HepG2 (cell line): ENCODE data around the gene HYOU1. TPM values are rescaled to one million over a fixed set of nuclear protein-coding genes. Genes with fewer than 3 reads are reported as not detected.

Experiments
- BCL6 ChIP-seq: IDR thresholded peaks from 2 replicates; pipeline ENCODE4 v1.6.1; 2016; ENCODE audit warnings: missing genetic modification reagents, missing compliant biosample characterization
- CTCF ChIP-seq: sonication (generic); formaldehyde crosslinking; IDR thresholded peaks from 2 replicates; pipeline ENCODE4 v1.5.0; 2020; ENCODE audit warnings: mild to moderate bottlenecking, missing genetic modification reagents, moderate library complexity
- GMEB1 ChIP-seq: sonication (generic); formaldehyde crosslinking; IDR thresholded peaks from 2 replicates; pipeline ENCODE4 v1.5.1; 2020; ENCODE audit warnings: missing genetic modification reagents, mild to moderate bottlenecking, borderline replicate concordance
- HOXA5 ChIP-seq: sonication (generic); formaldehyde crosslinking; IDR thresholded peaks from 2 replicates; pipeline ENCODE4 v1.4.0; 2020; ENCODE audit warnings: missing genetic modification reagents
- MEIS1 ChIP-seq: sonication (generic); formaldehyde crosslinking; IDR thresholded peaks from 2 replicates; pipeline ENCODE4 v1.9.0; 2021; ENCODE audit warnings: mild to moderate bottlenecking, missing genetic modification reagents, moderate library complexity, borderline replicate concordance
- NFE2 ChIP-seq: sonication (generic); formaldehyde crosslinking; IDR thresholded peaks from 2 replicates; pipeline ENCODE4 v1.4.0; 2020; ENCODE audit warnings: missing genetic modification reagents
- NFKBIZ ChIP-seq: IDR thresholded peaks from 2 replicates; pipeline ENCODE4 v1.6.1; 2018; ENCODE audit warnings: missing genetic modification reagents, missing compliant biosample characterization
- NFRKB ChIP-seq: fragments of 450-650 bp; IDR thresholded peaks from 2 replicates; pipeline ENCODE4 v1.6.1; 2017
- NR0B2 ChIP-seq: sonication (generic); formaldehyde crosslinking; IDR thresholded peaks from 2 replicates; pipeline ENCODE4 v1.4.0; 2020; ENCODE audit warnings: mild to moderate bottlenecking, missing genetic modification reagents
- PBX2 ChIP-seq: IDR thresholded peaks from 2 replicates; pipeline ENCODE4 v1.6.1; 2016; ENCODE audit warnings: control low read depth
- PREB ChIP-seq: sonication (generic); formaldehyde crosslinking; IDR thresholded peaks from 2 replicates; pipeline ENCODE4 v1.4.0; 2020; ENCODE audit warnings: missing genetic modification reagents
- RAD21 ChIP-seq: fragments of 450-650 bp; formaldehyde crosslinking; IDR thresholded peaks from 2 replicates; pipeline ENCODE4 v1.5.0; 2020; ENCODE audit warnings: mild to moderate bottlenecking
- THAP11 ChIP-seq: IDR thresholded peaks from 2 replicates; pipeline ENCODE4 v1.6.1; 2016; ENCODE audit warnings: missing biosample characterization, missing genetic modification reagents
- UBTF ChIP-seq: sonication (generic); formaldehyde crosslinking; IDR thresholded peaks from 2 replicates; pipeline ENCODE4 v1.4.0; 2020; ENCODE audit warnings: mild to moderate bottlenecking, missing genetic modification reagents
- ZBTB44 ChIP-seq: sonication (generic); formaldehyde crosslinking; IDR thresholded peaks from 2 replicates; pipeline ENCODE4 v1.4.0; 2020; ENCODE audit warnings: missing genetic modification reagents
- ZFP36L1 ChIP-seq: sonication (generic); formaldehyde crosslinking; IDR thresholded peaks from 2 replicates; pipeline ENCODE4 v1.8.0; 2022; ENCODE audit warnings: mild to moderate bottlenecking, missing genetic modification reagents, moderate library complexity
- ZNF331 ChIP-seq: sonication (generic); formaldehyde crosslinking; IDR thresholded peaks from 2 replicates; pipeline ENCODE4 v1.4.0; 2020; ENCODE audit warnings: missing genetic modification reagents
- ZNF720 ChIP-seq: sonication (generic); formaldehyde crosslinking; IDR thresholded peaks from 2 replicates; pipeline ENCODE4 v1.4.0; 2020; ENCODE audit warnings: missing genetic modification reagents
- polyA plus RNA-seq, 8 experiments: library from polyadenylated mRNA; depleted of rRNA in 3 of 8; stranded (reverse) in 7 of 8; unstranded in 1 of 8; fragments of >200 nt; fragmentation: Illumina TruSeq in 4 of 8; extraction: Trizol in 4 of 8; gene quantifications; 2 replicates each; pipeline versions ENCODE4 v1.2.1 to v1.2.3, GENCODE V29; 2011 to 2016; ENCODE audit warnings: low read depth in 4 of 8, missing spikeins in 1 of 8, mixed read lengths in 1 of 8; ENCODE audit not compliant: insufficient read depth in 1 of 8
- total RNA-seq, 5 experiments: library from RNA; depleted of rRNA; stranded (reverse); fragments of >200 nt; fragmentation: Illumina TruSeq; extraction: Trizol; gene quantifications; 2 replicates each; pipeline ENCODE4 v1.2.3, GENCODE V29; 2016; ENCODE audit warnings: low read depth in 1 of 5

HYOU1 gene
- total and polyA plus RNA-seq, 2 of the 13 experiments (the other 11 are each of a cell fraction or from before 2014, with no cell fraction given), result 127 to 155 TPM

- peak; percentile 83; the same call in 1 of the 2 replicates for TF ChIP-seq HOXA5 (CRISPR knock-in tag)
- TF ChIP-seq NFE2 (CRISPR knock-in tag), result no peak
- TF ChIP-seq NFRKB, result no peak
- 0 out of 2 replicates have a peak, but pooled peaks have one; percentile 32 for TF ChIP-seq NFKBIZ (CRISPR knock-in tag)
- peak; percentile 79 for TF ChIP-seq GMEB1 (CRISPR knock-in tag)
- TF ChIP-seq NR0B2 (CRISPR knock-in tag), result no peak
- 0 out of 2 replicates have a peak, but pooled peaks have one; percentile 4 for TF ChIP-seq RAD21 (CRISPR knock-in tag)
- TF ChIP-seq ZBTB44 (CRISPR knock-in tag), result no peak
- peak; percentile 93 for TF ChIP-seq THAP11 (CRISPR knock-in tag)
- no peak for TF ChIP-seq ZNF331
- TF ChIP-seq ZNF720 (CRISPR knock-in tag), result no peak
- no peak; the same call in 1 of the 2 replicates for TF ChIP-seq BCL6 (CRISPR knock-in tag)
- TF ChIP-seq ZFP36L1 (CRISPR knock-in tag), result 0 out of 2 replicates have a peak, but pooled peaks have one; percentile 48
- TF ChIP-seq MEIS1 (CRISPR knock-in tag), result no peak
- TF ChIP-seq PREB (CRISPR knock-in tag), result no peak
- peak; percentile 53 for TF ChIP-seq CTCF (CRISPR knock-in tag)
- peak; percentile 79 for TF ChIP-seq UBTF (CRISPR knock-in tag)
- no peak for TF ChIP-seq PBX2 (CRISPR knock-in tag)
Observed at GRCh38 chr11:119018074-119018938, 38.7 kb downstream of the HYOU1 start, which contains the start of the genes RPS25 and TRAPPC4 (continued).
